GM18511 (cell line): ENCODE measurements around the gene HOXC10.
A peak's percentile ranks its signal among the peaks of the same experiment; 100 is the strongest.

Experiments
- ATAC-seq: cut with Tn5 transposase; IDR thresholded peaks from one replicate; pipeline ENCODE4 v1.9.1; 2021; ENCODE audit warnings: mild to moderate bottlenecking, moderate library complexity; ENCODE audit not compliant: unreplicated experiment

Gene HOXC10

DNA sequence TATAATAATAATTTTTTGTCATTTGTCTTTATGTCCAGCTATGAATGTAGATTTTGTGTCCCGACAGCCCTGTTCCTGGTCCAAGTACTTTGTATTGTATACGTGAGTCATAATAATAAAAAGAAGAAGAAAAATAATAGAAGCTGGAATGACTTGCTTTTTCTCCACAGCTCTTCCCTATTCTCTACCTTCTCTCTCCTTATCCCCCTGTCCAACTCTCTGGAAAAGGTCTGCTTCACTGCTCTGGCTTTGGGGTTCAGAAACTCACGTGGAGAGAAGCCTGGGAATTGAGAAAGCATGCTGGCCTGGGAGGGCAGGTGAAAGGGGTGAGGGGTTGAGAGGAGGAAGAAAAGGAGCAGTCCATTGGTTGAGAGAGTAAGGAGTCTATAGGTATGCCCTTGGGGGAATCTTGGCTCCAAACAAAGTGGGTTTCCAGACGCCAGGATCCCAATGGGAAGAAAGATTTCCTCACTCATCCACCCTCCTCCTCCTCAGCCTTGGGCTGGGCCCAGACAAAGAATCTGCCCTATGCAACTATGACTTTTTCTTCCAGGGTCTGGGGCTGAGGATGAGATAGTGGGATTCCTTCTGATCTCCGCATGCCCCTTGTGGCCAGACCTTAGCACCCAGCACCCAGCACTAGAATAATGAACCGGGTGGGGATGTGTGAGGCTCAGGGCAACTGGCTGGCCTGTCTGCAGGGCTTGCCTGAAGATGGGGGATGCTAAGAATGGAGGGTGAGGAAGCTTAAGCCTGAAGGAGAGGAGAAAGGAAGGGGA, 27.9 kb downstream of the HOXC10 start:
- ATAC-seq, result no peak

DNA sequence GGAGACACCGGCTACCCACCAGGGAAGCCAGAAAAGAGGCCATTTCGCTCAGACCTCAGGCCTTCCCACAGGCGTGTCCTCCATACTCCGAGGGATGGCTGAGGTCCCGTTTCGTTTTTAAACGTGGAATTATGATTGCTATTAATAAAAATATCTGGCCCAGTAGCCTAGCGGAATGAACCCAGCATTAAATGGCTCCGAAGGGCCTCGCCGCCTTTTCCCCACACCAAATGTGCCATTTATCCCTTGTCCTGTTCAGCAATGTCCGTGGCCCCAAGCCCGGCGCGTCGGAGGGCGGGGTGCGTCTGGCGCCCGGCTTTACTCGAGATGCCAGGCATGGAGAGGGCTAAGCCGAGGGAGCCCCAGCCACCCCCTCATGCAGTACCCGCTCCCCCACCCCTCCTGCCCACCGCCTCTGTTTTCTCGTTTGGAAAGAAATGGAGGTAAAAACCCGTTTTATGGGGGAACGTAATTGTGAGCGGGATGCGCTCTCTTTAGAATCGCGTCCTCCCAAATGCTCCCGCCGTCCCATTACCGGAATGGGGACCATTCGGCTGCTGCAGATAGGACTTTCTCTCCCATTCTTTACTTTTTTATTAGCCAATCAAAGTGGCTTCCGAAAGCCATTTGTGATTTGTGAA, 29.6 kb downstream of the HOXC10 start:
- no peak for ATAC-seq

DNA sequence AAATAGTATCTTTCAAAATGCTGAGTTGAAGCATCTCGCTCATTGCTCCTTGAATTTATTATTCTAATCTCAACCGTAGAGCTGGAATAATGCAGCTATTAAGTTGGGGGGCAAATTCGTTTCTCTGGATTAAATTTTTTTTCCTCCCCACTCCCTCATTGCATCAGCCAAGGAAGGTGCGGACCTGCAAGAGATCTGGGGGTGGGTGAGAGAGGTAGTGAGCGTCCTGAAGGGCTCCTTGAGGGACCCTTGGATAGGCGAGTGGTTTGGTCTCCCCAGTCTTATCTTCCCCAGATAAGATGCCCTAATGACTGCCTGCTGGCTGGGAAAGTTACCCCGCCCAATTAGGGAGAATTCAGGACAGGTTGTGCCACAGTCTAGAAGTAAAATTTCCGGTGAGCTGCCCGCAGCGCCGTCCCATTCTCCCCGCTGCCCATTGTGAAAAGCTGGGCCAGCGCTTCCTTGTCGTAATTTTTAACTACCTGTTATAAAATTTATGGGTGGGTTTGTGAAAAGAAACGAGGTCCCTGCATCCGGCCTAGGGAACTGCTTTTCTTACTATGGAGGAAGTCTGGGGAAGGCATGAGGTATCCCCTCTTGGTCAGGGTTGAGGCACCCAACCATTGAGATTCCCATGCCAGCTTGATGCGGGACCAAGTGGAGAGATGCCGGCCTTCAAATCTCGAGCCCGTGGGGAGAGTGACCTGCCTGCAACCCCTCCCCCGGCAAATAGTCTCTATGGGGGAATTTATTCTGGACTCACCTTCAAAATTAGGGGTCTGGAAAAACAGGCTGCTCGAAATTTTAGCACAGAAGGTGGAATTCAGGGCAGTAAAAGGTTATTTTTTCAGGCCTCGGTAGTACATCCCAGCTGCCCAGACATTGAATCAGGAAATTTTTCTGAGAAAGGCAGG, 30.3 kb downstream of the HOXC10 start:
- ATAC-seq, result no peak

DNA sequence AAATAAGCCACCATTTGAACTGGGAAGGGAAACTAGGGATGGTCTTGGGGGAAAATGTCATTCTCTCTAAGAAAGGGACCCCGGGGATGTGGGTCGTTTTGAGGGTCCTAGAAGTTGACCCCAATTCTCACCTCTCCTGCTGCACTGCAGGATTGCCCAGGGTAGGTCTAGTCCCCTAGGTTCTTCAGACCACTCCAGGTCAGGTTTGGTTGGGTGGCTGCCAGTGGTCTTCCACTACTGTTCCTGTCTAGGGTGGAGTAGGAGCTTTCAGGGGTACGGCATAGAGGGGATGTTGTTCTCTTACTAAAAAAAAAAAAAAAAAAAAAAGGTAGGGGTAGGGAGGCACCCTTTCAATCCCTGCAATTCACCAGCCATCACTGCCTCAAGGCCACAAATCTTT, 31.1 kb downstream of the HOXC10 start:
- no peak for ATAC-seq

DNA sequence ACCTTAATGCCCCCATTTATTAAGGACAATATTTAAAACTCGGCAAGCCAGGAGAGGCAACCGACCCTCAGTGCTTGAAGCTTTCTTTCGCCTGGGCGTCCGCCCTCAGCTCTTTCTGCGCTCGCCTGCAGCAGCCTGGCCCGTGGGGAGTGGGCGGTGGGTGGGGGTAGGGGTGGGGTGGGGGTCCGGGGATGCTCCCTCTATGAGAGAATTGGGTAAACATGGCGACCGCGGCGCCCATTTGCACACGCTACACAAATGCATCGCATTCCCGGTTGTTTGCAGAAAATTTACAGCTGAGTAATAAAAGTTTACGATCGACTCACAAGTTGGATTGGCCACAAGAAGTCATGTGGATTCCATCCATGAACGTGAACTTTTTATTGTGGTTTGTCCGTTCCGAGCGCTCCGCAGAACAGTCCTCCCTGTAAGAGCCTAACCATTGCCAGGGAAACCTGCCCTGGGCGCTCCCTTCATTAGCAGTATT, 31.6 kb downstream of the HOXC10 start:
- ATAC-seq, result no peak

DNA sequence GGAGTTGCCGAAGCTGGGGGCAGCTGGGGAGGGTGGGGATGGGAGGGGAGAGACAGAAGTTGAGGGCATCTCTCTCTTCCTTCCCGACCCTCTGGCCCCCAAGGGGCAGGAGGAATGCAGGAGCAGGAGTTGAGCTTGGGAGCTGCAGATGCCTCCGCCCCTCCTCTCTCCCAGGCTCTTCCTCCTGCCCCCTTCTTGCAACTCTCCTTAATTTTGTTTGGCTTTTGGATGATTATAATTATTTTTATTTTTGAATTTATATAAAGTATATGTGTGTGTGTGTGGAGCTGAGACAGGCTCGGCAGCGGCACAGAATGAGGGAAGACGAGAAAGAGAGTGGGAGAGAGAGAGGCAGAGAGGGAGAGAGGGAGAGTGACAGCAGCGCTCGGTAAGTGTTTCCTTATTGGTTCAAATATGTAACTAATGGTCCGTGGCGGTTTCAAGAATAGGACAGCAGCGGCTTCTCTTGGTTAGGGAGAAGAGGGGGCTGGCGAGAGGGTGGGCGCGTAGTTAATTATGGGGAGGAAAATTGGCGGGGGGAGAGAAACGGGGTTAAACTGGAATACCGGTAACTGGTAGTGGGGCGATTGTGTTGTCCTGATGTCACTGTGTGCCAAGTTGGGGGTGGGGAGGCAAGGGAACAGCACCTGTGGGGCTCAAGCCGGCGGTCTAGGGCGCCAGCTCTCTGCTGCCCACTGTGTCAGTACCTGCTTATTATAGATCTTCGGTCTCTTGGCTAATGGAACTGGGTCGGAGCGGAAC, 32.3 kb downstream of the HOXC10 start:
- peak; percentile 56 for ATAC-seq

DNA sequence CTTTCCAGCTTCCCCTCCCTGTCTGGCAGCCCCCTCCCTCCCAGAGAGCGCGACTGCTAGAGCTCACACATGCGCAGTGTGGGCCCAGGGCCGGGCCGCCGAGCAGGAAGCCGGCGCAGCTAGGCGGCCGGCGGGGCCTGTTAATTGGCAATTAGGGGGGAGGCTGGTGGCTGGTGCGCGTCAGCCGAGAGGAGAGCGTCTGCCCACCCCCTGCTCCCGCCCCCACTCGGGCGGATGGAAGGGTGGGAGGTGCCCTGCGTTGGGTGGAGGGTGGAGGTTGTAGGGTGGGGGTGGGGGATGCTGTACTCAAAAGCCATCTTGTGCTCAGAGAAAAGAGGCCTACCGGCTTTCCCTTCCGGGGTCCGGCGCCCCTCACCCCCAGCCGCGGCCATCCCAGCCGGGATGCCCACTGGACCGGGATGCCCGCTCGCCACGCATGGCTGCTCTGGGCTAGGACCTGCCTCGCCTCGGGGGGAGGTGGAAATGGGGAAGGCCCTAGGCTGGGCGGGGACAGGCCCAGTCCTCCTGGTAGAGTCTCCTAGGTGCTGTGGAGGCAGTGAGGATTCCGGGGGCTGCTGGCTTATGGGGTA, 33.0 kb downstream of the HOXC10 start:
- ATAC-seq, result peak; percentile 91

DNA sequence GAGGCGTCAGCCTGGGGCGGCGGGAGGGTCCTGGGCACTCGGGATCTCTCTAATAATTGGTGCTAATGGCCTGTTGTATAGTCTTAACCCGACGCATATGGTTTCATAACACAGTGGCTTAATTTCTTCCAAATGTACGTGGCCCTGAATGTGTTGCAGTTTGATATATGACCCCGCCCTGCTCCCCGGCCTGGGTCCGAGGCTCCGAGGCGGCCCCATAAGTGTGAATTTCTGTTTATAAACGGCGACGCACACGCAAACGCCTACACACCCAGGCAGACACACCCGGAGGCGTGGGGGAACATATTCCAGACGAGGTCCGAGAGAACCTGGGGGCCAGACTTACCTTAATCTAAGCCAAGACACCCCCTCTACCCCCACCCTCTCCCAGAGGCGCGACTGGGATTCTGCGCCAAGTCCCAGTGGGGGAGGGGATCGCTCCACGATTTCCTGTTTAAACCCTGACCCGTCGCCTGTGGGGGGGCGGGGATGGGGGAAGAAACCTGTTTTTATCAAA, 33.6 kb downstream of the HOXC10 start:
- ATAC-seq, result no peak

DNA sequence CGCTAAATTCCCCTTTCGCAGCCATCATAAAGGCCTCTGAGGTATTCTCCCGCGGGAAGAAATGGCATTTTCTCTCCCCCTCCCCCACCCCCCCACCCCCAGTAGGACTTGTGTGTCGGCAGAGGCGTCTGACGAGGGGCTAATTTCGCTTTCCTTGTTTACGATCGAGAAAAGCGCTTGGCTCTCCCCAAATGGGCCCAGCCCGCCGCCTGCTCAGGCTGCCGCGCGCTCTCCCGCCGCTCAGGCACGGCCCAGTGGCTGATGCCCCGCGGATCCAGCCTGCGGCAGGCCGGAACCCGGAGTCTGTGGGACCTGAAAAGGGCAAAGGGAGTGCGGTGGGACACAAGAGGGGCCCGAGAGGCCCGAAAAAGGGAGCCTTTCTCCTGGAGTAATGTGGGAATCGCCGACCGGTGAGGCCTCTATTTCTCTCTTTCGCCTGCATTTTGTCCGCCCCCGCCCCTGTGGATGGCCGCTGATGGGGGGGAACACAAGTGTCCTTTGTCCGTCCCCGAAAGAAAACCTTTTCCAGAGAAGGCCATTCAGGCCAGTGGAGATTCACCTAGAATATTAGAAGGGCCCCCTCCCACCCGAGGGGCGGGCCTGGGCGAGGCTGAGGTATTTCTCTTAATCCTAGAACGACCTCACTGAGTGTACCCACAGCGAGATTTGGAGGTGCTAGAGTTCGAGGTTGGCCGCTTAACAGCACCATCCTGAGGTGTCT, 34.3 kb downstream of the HOXC10 start:
- no peak for ATAC-seq

DNA sequence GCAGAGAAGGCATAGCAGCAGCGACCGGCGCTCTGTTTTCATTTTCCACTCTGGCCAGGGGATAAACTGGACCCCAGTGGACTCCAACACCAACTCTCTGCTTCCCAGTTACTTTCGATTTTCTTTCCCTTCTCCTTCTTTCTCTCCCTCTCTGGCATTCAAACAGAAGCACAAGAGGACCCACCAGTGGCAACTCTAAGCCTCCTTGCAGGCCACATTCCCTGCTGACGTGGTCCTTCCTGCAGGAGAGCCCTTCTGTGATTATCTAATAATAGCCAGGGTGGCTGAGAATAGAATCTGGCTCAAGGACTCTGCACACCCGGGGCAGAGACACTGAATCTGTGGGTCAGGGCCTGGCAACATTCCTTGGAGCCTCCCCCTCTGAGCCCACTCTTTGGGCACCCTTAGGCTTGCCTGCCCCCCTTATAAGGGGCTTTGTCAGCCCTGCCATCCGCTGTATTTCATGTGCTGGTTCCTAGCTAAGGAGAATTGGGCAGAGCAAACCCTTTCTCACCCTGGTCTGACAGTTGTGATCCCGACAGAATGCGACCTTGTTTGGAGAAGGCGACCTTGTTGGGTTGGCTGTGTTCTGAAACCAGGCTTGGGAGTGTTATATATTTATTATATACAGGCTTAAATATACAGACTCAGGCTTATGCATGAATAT, 35.1 kb downstream of the HOXC10 start:
- ATAC-seq, result no peak

DNA sequence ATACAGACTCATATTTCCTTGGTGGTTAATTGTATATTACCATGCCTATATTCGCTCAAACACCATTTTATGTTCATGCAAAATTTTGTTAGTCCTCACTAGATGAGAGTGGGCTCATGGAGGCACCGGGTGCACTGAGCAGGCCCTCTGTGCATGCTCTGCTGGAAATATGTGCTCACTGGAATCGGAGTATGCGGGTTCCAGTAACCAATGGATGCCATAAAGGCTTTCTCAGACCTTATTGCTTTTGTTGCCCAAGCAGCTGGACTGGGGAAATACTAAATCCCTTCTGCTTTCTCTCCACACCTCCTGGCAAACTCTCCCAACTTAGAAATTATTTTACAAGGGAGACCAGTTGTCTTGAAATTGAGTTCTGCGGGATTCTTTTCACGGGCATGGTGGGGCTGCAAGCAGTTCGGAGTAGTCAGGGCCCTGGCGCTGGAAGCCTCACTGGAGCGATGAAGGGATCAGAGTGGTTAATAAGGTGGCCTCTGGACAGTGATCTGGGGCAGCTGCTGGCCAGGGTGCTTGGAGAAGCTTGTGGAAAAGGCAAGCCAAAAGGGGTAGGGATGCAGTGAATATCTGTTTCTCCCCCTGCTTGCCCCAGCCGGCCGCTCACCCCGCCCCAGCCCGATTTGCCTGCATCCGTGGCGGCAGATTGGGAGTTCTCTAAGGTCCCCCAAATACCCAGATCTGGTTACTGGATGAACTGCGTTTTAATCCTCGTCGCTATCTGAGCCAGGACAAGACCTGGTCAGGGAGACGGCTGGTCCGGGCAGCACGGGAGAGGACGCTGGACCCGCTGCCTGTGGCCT, 35.9 kb downstream of the HOXC10 start:
- ATAC-seq, result no peak

DNA sequence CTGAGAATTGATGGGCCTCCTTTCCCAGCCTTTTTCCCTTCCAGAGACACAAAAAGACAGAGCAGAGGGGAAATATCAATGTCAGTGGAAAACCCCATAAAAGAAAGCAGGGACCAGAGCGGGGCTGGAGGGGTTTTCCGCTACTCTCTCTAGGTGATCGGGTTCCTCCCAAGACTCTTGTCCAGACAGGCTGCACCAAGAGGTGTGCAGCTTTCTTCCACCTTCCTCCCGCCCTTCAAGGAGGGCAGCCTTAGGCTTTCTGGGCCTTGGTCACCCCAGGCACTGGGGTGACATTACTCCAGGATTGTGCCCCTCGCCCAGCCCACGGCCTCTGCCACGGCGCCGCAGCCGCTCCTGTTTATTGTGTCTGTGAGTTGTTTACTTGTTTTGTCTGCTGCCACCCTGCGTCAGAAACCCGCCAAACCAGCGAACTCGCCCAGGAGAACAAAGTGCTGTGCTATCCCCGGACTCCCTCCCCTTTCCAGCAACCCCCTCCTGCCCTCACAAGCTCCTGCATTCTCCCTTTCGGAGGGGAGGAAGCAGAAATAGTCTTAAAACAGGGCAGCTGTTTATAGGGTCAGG, 36.6 kb downstream of the HOXC10 start:
- ATAC-seq, result no peak

DNA sequence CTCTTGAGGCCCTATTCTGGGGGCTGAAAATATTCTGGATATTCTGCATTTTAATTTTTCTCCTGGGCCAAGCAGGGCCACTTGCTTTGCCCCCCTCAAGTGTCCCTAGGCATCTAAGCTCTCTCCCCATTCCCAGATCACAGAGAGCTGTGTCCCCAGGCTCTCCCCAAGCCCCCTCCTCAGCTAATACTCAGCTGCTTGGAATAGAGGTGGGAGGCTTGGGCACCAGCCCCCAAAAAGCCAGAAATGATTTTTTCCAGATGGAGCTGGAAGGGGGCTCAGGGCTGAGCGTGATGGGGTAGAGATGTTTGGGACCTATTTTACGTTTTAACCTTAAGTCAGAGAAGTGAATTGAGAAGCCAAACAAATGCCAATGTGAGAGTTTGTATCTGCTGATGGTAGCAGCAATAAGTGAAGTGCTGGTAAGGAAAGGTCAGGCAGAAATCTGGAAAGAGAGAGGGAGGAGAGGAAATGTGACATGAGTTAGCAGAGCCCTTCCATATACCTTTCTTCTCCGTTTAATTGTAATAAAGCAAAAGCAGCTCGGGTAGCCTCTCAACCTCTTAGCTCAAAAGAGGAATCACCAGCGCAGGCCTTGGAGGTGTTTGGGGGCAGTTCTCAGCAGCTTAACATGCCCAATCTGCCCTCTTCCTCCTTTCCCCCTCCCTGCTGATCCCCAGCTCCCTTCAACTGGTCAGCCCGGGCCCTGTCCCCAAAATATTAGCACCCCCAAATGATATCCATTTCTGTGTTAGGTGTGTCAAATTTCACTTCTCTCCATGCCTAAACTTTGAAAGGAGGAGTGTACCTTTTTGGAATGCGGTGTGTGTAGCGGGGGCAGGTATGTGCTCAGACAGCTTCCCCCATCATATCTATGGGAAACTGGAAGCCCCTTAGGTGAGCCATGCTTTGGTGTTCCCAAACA, 38.3 kb downstream of the HOXC10 start:
- no peak for ATAC-seq

DNA sequence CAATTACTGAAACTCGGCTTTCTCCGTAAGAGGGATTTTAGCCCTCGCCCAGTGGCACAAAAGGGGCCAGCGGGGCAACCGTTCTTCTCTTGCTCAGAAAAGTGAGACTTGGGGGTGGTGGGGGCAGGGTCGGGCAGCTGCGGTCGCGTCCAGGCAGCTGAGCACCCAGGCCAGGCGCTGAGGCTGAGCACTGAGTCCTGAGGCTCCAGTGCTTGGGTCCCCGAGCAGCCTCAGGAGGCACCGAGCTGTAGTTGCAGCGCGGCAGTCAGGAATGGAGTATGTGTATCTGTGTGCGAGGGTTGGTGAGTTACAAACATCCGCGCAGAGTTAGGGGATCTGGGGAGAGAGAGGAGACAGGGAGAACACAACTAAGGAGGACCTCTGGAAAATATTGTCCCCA, 39.2 kb downstream of the HOXC10 start:
- no peak for ATAC-seq

DNA sequence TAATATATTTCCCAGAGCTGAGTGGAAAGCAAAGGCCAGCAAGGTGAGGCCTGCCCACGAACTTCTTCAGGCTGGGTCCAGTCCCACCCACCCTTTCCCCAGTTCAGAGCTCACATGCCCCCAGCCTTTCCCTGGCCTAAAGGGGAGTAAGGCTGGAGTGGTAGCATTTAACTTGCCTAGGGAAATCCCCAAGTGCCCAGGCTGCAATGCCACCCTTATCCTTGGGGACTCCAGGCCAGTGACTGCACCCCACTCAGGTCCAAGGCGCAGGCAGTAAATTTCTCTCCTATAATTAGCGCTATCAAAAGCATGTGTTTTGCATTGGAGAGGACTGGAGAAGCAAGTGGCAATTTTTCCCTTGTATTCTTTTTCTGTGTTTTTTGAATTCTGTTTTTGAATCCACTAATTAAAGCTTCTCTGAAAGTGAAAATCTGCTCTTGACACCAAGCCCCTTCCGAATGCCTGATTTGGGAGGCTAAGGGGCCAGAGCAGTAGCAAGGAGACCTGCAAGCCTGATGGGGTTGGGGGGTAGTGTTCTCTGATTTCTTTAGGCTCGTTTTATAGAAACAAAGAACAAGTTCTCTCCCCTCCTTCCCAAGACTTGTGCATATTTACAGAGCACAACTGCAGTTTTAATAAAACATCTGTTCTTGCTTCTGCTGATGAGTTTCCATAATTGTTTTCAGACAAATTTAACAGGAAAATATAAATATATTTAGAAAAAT, 39.8 kb downstream of the HOXC10 start:
- ATAC-seq, result no peak
